Activated B cell treated with CpG ODN at 0.5 μM for 24 hours (primary cell): ENCODE results near the gene DNAJC11. TPM values are rescaled to one million over a fixed set of nuclear protein-coding genes. Genes with fewer than 3 reads are reported as not detected.

ENCODE experiments used
- ATAC-seq: fragments of 200-7000 bp; cut with Tn5 transposase; one replicate; pipeline ENCODE4 v1.10.0; 2021; ENCODE audit warnings: low read depth, mild to moderate bottlenecking, moderate library complexity
- CTCF ChIA-PET: fragments of 350-600 bp; sonication (Branson Sonifier 250); formaldehyde crosslinking; loops from one replicate; lab custom pipeline; 2021; ENCODE audit warnings: antibody characterized with exemption; lab: Charles Lee
- POLR2A ChIA-PET: fragments of 350-600 bp; sonication (Branson Sonifier 250); formaldehyde crosslinking; loops from one replicate; lab custom pipeline; 2021; ENCODE audit warnings: antibody characterized with exemption; lab: Charles Lee
- DNase-seq: peaks from one replicate; pipeline ENCODE4 v3.0.0; 2022
- H3K27ac Mint-ChIP-seq: one replicate; pipeline ENCODE4 v1.8.0; 2020; ENCODE audit warnings: mixed read lengths
- H3K27me3 Mint-ChIP-seq: one replicate; pipeline ENCODE4 v1.8.0; 2021; ENCODE audit warnings: mixed read lengths
- H3K36me3 Mint-ChIP-seq: one replicate; pipeline ENCODE4 v1.8.0; 2021; ENCODE audit warnings: low read depth, mixed read lengths
- H3K4me1 Mint-ChIP-seq: one replicate; pipeline ENCODE4 v1.8.0; 2021; ENCODE audit warnings: mixed read lengths
- H3K4me3 Mint-ChIP-seq: one replicate; pipeline ENCODE4 v1.8.0; 2020; ENCODE audit warnings: mild to moderate bottlenecking, mixed read lengths
- H3K9me3 Mint-ChIP-seq: one replicate; pipeline ENCODE4 v1.8.0; 2020; ENCODE audit warnings: mixed read lengths
- CTCF ChIP-seq: fragments of 200-600 bp; IDR thresholded peaks from one replicate; pipeline ENCODE4 v1.8.0; 2022; ENCODE audit warnings: antibody characterized with exemption, mild to moderate bottlenecking
- intact Hi-C: fragments of 100-400 bp; cut with micrococcal nuclease; formaldehyde crosslinking; loops from one replicate; pipeline ENCODE4 v1.15.1; 2024
- total RNA-seq: library from RNA; stranded (reverse); gene quantifications from 2 replicates; pipeline ENCODE4 v1.2.3, GENCODE V29; 2022

DNAJC11 gene
- total RNA-seq, 1 donor from 2014 or later = 65.6 TPM

GRCh38 chr1:6724517-6725141 is 23.0 kb upstream of the DNAJC11 start:
- H3K27ac Mint-ChIP-seq = no peak overlapping the region
- H3K36me3 Mint-ChIP-seq = no peaks in the 10 kb centered on the region
- peaks cover 7% of the 10 kb centered on the region for H3K27me3 Mint-ChIP-seq
- ChIA-PET POLR2A (no interaction called here), CTCF (interaction anchor here (5.1 kb wide), 1 partner anchor 165 kb away, joined by 24 read pairs; no protein-coding TSS in a partner anchor)
- intact Hi-C loops = no loop called here
- no peak overlapping the region for H3K4me3 Mint-ChIP-seq
- no peak for ATAC-seq
- no peaks in the 10 kb centered on the region for H3K4me1 Mint-ChIP-seq
- no peak for TF ChIP-seq CTCF
- no peak for DNase-seq
- no peaks in the 10 kb centered on the region for H3K9me3 Mint-ChIP-seq

- H3K27ac Mint-ChIP-seq = no peak overlapping the region
- POLR2A ChIA-PET = no interaction called here
- ATAC-seq = no peak
Observed at GRCh38 chr1:6723621-6724428, 22.2 kb upstream of the DNAJC11 start.

GRCh38 chr1:6711174-6711573 is 9.6 kb upstream of the DNAJC11 start:
- peaks cover 23% of the 10 kb centered on the region for H3K27me3 Mint-ChIP-seq
- no peaks in the 10 kb centered on the region for H3K4me1 Mint-ChIP-seq
- TF ChIP-seq CTCF = no peak
- DNase-seq = no peak
- no peak for ATAC-seq
- H3K36me3 Mint-ChIP-seq = no peaks in the 10 kb centered on the region
- POLR2A ChIA-PET = no interaction called here
- intact Hi-C loops = no loop called here
- CTCF ChIA-PET = no interaction called here
- H3K27ac Mint-ChIP-seq = no peak overlapping the region
- H3K9me3 Mint-ChIP-seq = peaks cover 8% of the 10 kb centered on the region
- H3K4me3 Mint-ChIP-seq = no peak overlapping the region

More at GRCh38 chr1:6723621-6724428, 22.2 kb upstream of the DNAJC11 start:
- no peaks in the 10 kb centered on the region for H3K9me3 Mint-ChIP-seq
- DNase-seq = no peak
- TF ChIP-seq CTCF = no peak
- peaks cover 7% of the 10 kb centered on the region for H3K27me3 Mint-ChIP-seq
- CTCF ChIA-PET = interaction anchor here (5.1 kb wide), 1 partner anchor 166 kb away, joined by 24 read pairs; no protein-coding TSS in a partner anchor
- H3K36me3 Mint-ChIP-seq = no peaks in the 10 kb centered on the region
- H3K4me1 Mint-ChIP-seq = no peaks in the 10 kb centered on the region
- H3K4me3 Mint-ChIP-seq = no peak overlapping the region
- intact Hi-C loops = no loop called here

- no peak for ATAC-seq
- Mint-ChIP-seq H3K9me3 (no peaks in the 10 kb centered on the region), H3K36me3 (peaks cover 1% of the 10 kb centered on the region), H3K27ac (no peak overlapping the region), H3K4me1 (peaks cover 16% of the 10 kb centered on the region), H3K27me3 (peaks cover 16% of the 10 kb centered on the region), H3K4me3 (no peak overlapping the region)
- CTCF ChIA-PET = no interaction called here
- no peak for TF ChIP-seq CTCF
- DNase-seq = no peak
- intact Hi-C loops = no loop called here
- POLR2A ChIA-PET = no interaction called here
Observed at GRCh38 chr1:6704746-6705145, 3.1 kb upstream of the DNAJC11 start.

GRCh38 chr1:6703016-6703415 is 1.4 kb upstream of the DNAJC11 start:
- H3K27me3 Mint-ChIP-seq = peaks cover 5% of the 10 kb centered on the region
- no peak for TF ChIP-seq CTCF
- ATAC-seq (no peak), DNase-seq (no peak)
- no peaks in the 10 kb centered on the region for H3K9me3 Mint-ChIP-seq
- H3K4me3 Mint-ChIP-seq = peak overlapping the region; percentile 36
- POLR2A ChIA-PET = no interaction called here
- H3K27ac Mint-ChIP-seq = no peak overlapping the region
- intact Hi-C loops = no loop called here
- CTCF ChIA-PET = no interaction called here
- H3K4me1 Mint-ChIP-seq = peaks cover 20% of the 10 kb centered on the region
- peaks cover 6% of the 10 kb centered on the region for H3K36me3 Mint-ChIP-seq
